HCT116 (cell line): Measurements from ENCODE around the gene RASGEF1B. TPM values are rescaled to one million over a fixed set of nuclear protein-coding genes. Genes with fewer than 3 reads are reported as not detected.
A peak's percentile ranks its signal among the peaks of the same experiment; 100 is the strongest.

Experiments
- ATAC-seq: fragments of 200-7000 bp; cut with Tn5 transposase; 2 replicates; pipeline ENCODE4 v1.9.1; 2020; ENCODE audit warnings: mild to moderate bottlenecking, moderate library complexity
- BruUV-seq: library from RNA; stranded (reverse); fragments of 400-500 nt; replicated peaks from 2 replicates; lab custom pipeline; 2021; lab: Mats Ljungman, UMichigan
- CTCF ChIA-PET: fragments of 300-600 bp; sonication (Branson Sonifier 250); formaldehyde crosslinking; loops from one replicate; lab custom pipeline; 2021; ENCODE audit warnings: antibody characterized with exemption; lab: Charles Lee
- POLR2A ChIA-PET: fragments of 300-600, 350-600 bp; sonication (Branson Sonifier 250); formaldehyde crosslinking; loops from one replicate; lab custom pipeline; 2021; ENCODE audit warnings: antibody characterized with exemption; lab: Charles Lee
- RAD21 ChIA-PET, 2 experiments: fragments of 300-600 bp; sonication (Branson Sonifier 250); formaldehyde crosslinking; loops; one replicate each; lab custom pipeline; 2023; ENCODE audit warnings: low total read pairs in 2 of 2; ENCODE audit not compliant: uncharacterized antibody in 2 of 2, unreplicated experiment in 2 of 2, low non-redundant PET in 1 of 2; lab: Charles Lee
- DNase-seq: peaks from one replicate; pipeline ENCODE4 v3.0.0-alpha.2; 2010; ENCODE audit warnings: low read depth, low spot score
- H2AFZ ChIP-seq: fragments of 200-600 bp; shearing (Covaris generic), sonication (generic); 2 replicates; pipeline ENCODE4 v1.6.1; 2017; ENCODE audit warnings: low read depth, mixed run types, mixed read lengths, antibody characterized with exemption, low read length; ENCODE audit not compliant: poor library complexity, severe bottlenecking
- H3K27ac ChIP-seq: 2 replicates; pipeline ENCODE4 v1.5.1; 2012; ENCODE audit warnings: low read depth, low read length
- H3K27me3 ChIP-seq: fragments of 200-600 bp; sonication (generic); 2 replicates; pipeline ENCODE4 v1.6.1; 2016; ENCODE audit warnings: mixed run types, low read length, mixed read lengths; ENCODE audit not compliant: insufficient read depth
- H3K36me3 ChIP-seq, 2 experiments: fragments of 200-500 bp in 1 of 2; fragments of 200-600 bp in 1 of 2; sonication (Bioruptor generic) in 1 of 2; sonication (generic) in 1 of 2; 2 replicates each; pipeline versions ENCODE4 v1.5.1 to v1.6.1; 2014 to 2016; ENCODE audit warnings: low read length in 2 of 2, inconsistent platforms in 1 of 2, mixed read lengths in 1 of 2, mixed run types in 1 of 2; ENCODE audit not compliant: insufficient read depth in 2 of 2, control insufficient read depth in 1 of 2
- H3K4me1 ChIP-seq, 2 experiments: fragments of 200-600 bp in 1 of 2; sonication (generic) in 1 of 2; 2 replicates each; pipeline versions ENCODE4 v1.5.1 to v1.6.1; 2012 to 2017; ENCODE audit warnings: low read length in 2 of 2, inconsistent platforms in 1 of 2, mild to moderate bottlenecking in 1 of 2, mixed read lengths in 1 of 2, mixed run types in 1 of 2, moderate library complexity in 1 of 2; ENCODE audit not compliant: insufficient read depth in 2 of 2, control insufficient read depth in 1 of 2
- H3K4me2 ChIP-seq: fragments of 200-600 bp; sonication (generic); 2 replicates; pipeline ENCODE4 v1.6.1; 2017; ENCODE audit warnings: mixed run types, low read length, mixed read lengths
- H3K4me3 ChIP-seq, 2 experiments: fragments of 200-600 bp in 1 of 2; sonication (generic) in 1 of 2; replicated peaks in 1 of 2; 2 replicates each; pipeline ENCODE4 v1.5.1; 2011 to 2016; ENCODE audit warnings: low read length in 2 of 2, control low read depth in 1 of 2, low read depth in 1 of 2, mild to moderate bottlenecking in 1 of 2, mixed read lengths in 1 of 2, mixed run types in 1 of 2
- H3K79me2 ChIP-seq: fragments of 200-600 bp; sonication (generic); 2 replicates; pipeline ENCODE4 v1.6.1; 2017; ENCODE audit warnings: mild to moderate bottlenecking, mixed run types, low read length, moderate library complexity, mixed read lengths; ENCODE audit not compliant: insufficient read depth
- H3K9ac ChIP-seq: fragments of 200-600 bp; sonication (generic); 2 replicates; pipeline ENCODE4 v1.6.1; 2016; ENCODE audit warnings: low read length, mixed read lengths
- H3K9me2 ChIP-seq: fragments of 200-600 bp; sonication (generic), shearing (Covaris generic); 2 replicates; pipeline ENCODE4 v1.6.1; 2017; ENCODE audit warnings: mixed run types, mild to moderate bottlenecking, moderate library complexity; ENCODE audit not compliant: insufficient read depth
- H3K9me3 ChIP-seq, 2 experiments: fragments of 200-500 bp in 1 of 2; fragments of 200-600 bp in 1 of 2; sonication (Bioruptor generic) in 1 of 2; sonication (generic) in 1 of 2; 2 replicates each; pipeline ENCODE4 v1.6.1; 2014 to 2017; ENCODE audit warnings: low read length in 2 of 2, mixed read lengths in 2 of 2, inconsistent platforms in 1 of 2, low read depth in 1 of 2, mild to moderate bottlenecking in 1 of 2, mixed run types in 1 of 2, moderate library complexity in 1 of 2; ENCODE audit not compliant: control insufficient read depth in 1 of 2, insufficient read depth in 1 of 2
- H4K20me1 ChIP-seq: fragments of 200-600 bp; sonication (generic), shearing (Covaris generic); 2 replicates; pipeline ENCODE4 v1.6.1; 2017; ENCODE audit warnings: mixed run types, mild to moderate bottlenecking, moderate library complexity; ENCODE audit not compliant: insufficient read depth
- ELF1 ChIP-seq: IDR thresholded peaks from 2 replicates; pipeline ENCODE4 v1.6.1; 2012; ENCODE audit warnings: low read depth, borderline replicate concordance
- EZH2 ChIP-seq: fragments of 200-600 bp; sonication (generic); IDR thresholded peaks from 2 replicates; pipeline ENCODE4 v1.6.1; 2017; ENCODE audit warnings: antibody characterized with exemption, mixed run types
- EZH2phosphoT487 ChIP-seq: fragments of 200-600 bp; IDR thresholded peaks from 2 replicates; pipeline ENCODE4 v1.6.1; 2018; ENCODE audit warnings: antibody characterized with exemption, borderline replicate concordance
- JUND ChIP-seq: IDR thresholded peaks from 2 replicates; pipeline ENCODE4 v1.6.1; 2012
- POLR2A ChIP-seq: IDR thresholded peaks from 2 replicates; pipeline ENCODE4 v1.7.0; 2011; ENCODE audit warnings: borderline replicate concordance; ENCODE audit not compliant: insufficient read depth, insufficient read length; ENCODE audit errors: extremely low read depth
- SP1 ChIP-seq: IDR thresholded peaks from 2 replicates; pipeline ENCODE4 v1.6.1; 2012; ENCODE audit warnings: low read depth
- TCF7L2 ChIP-seq: IDR thresholded peaks from 2 replicates; pipeline ENCODE4 v1.7.0; 2011; ENCODE audit warnings: borderline replicate concordance, inconsistent platforms; ENCODE audit not compliant: insufficient read depth, insufficient read length; ENCODE audit errors: extremely low read depth
- YY1 ChIP-seq: IDR thresholded peaks from 2 replicates; pipeline ENCODE4 v1.6.1; 2011; ENCODE audit warnings: low read length, low read depth, moderate library complexity, mild to moderate bottlenecking; ENCODE audit not compliant: insufficient replicate concordance; ENCODE audit errors: extremely low read depth
- ZFX ChIP-seq: fragments of 450-650 bp; IDR thresholded peaks from 2 replicates; pipeline ENCODE4 v1.6.1; 2017
- ZNF274 ChIP-seq: fragments of 200-500 bp; sonication (Bioruptor generic); IDR thresholded peaks from 2 replicates; pipeline ENCODE4 v1.6.1; 2014; ENCODE audit warnings: mild to moderate bottlenecking, low read depth, low read length, inconsistent platforms
- intact Hi-C: fragments of 100-400 bp; cut with micrococcal nuclease; formaldehyde crosslinking; loops from 2 replicates; pipeline ENCODE4 v1.10.0; 2022
- total RNA-seq: library from RNA; stranded (reverse); gene quantifications from one replicate; pipeline ENCODE4 v1.2.1, GENCODE V29; 2021; ENCODE audit not compliant: unreplicated experiment
- TF ChIP-seq, protein P1 (sequence below): IDR thresholded peaks from 2 replicates; pipeline ENCODE4 v1.6.1; 2012
- TF ChIP-seq, protein P2 (sequence below): IDR thresholded peaks from 2 replicates; pipeline ENCODE4 v1.6.1; 2012
- TF ChIP-seq, protein P3 (sequence below): IDR thresholded peaks from 2 replicates; pipeline ENCODE4 v1.6.1; 2012; ENCODE audit warnings: low read depth

The RASGEF1B gene
- total RNA-seq, 1 experiment from 2014 or later, result 0.25 TPM

DNA sequence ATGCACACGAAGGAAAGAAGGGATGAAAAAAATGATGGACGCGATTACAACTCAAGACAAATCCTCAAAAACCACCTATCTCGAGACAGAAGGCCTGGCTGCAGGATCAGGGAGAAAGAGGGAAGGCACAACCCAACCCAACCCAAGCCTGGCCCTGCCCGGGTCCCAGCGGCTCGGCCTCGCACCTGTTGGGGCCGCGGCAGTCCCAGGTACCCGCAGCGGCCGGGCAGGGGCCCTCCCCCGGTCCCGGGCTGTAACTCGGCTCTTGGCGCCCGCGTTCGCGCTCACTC lies 464 bp downstream of the RASGEF1B start:
- ATAC-seq, result no peak; the same call in 1 of the 2 replicates
- ChIA-PET POLR2A (no interaction called here), CTCF (interaction anchor here (1.0 kb wide), 1 partner anchor 373 kb away, joined by 6 read pairs; no protein-coding TSS in a partner anchor), RAD21 (no interaction called here)
- DNase-seq, result no peak
- no peak overlapping the region for H3K27ac ChIP-seq
- H2AFZ ChIP-seq, result peak overlapping the region; percentile 46
- no peaks in the 10 kb centered on the region for H3K36me3 ChIP-seq
- H3K4me1 ChIP-seq, result peaks cover 0 to 17% of the 10 kb centered on the region in 2 experiments; a peak in 2 of 4 replicates
- H3K4me2 ChIP-seq, result peak overlapping the region; percentile 86
- BruUV-seq, result no TSS peak
- peak overlapping the region; percentile 47 to 58 for H3K4me3 ChIP-seq
- peaks cover 33% of the 10 kb centered on the region for H3K27me3 ChIP-seq
- no peaks in the 10 kb centered on the region for H3K9me3 ChIP-seq
- no peaks in the 10 kb centered on the region for H3K9me2 ChIP-seq
- intact Hi-C loops, result no loop called here
- no peaks in the 10 kb centered on the region for H3K79me2 ChIP-seq
- TF ChIP-seq YY1 (no peak), POLR2A (no peak), ELF1 (no peak)
- TF ChIP-seq, protein P1, sequence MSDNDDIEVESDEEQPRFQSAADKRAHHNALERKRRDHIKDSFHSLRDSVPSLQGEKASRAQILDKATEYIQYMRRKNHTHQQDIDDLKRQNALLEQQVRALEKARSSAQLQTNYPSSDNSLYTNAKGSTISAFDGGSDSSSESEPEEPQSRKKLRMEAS, result no peak
- H3K9ac ChIP-seq, result no peak overlapping the region
- no peaks in the 10 kb centered on the region; the same call in 1 of the 2 replicates for H4K20me1 ChIP-seq

DNA sequence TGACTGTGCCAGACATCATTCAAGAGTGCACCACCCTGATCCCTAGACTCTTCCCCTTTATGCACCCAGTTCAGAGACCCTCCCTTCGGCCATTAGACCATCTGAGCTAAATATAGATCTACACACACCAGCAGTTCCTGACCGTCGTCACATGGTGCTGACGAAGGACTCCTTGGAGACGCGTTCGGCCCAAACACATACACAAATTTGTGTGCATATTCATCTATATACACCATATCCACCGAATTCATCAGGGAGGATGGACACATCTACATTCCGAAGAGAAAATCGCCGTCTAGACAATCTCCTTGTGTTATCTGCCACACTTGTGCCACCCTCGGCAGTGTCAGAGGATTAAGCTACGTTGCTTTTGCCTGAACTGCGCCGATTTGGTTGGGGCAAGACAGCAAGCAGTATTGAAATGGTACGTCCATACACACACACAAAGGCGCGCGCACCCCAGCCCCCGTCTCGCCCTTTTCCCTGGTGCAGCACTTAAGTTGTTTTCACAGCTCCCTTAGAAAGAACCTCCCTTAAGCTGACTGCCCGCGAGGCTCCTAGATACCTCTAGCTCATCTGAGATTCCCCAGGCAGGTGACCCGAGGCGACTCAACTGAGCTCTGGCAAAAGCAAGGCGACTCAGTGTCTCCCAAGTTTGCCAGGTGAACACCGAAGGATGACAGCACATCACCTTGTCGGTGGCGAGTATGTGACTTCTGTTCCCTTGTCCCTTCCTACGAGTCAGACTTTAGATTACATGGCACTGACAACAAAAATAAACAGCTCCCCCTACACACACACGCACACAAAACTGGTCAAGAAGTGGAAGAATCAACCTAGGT lies 1.0 kb downstream of the RASGEF1B start:
- intact Hi-C loops, result no loop called here
- no peaks in the 10 kb centered on the region for H3K9me3 ChIP-seq
- no peaks in the 10 kb centered on the region for H3K36me3 ChIP-seq
- no peak for ATAC-seq
- peak overlapping the region; percentile 86 for H3K4me2 ChIP-seq
- peaks cover 33% of the 10 kb centered on the region for H3K27me3 ChIP-seq
- ChIA-PET POLR2A (no interaction called here), RAD21 (interaction anchor here in 1 of 2 experiments (0.7 kb wide), 1 partner anchor 10 kb away, joined by 3 read pairs; no protein-coding TSS in a partner anchor), CTCF (interaction anchor here (1.4 to 2.3 kb wide), 2 partner anchors 374 to 798 kb away, joined by 4 to 10 read pairs; no protein-coding TSS in a partner anchor)
- H3K9ac ChIP-seq, result no peak overlapping the region
- H3K27ac ChIP-seq, result no peak overlapping the region
- H3K9me2 ChIP-seq, result no peaks in the 10 kb centered on the region
- H3K4me1 ChIP-seq, result peaks cover 0 to 17% of the 10 kb centered on the region in 2 experiments; a peak in 2 of 4 replicates
- peak overlapping the region; percentile 46 for H2AFZ ChIP-seq
- no TSS peak for BruUV-seq
- H3K79me2 ChIP-seq, result no peaks in the 10 kb centered on the region
- no peaks in the 10 kb centered on the region; the same call in 1 of the 2 replicates for H4K20me1 ChIP-seq
- no peak for DNase-seq
- peak overlapping the region; percentile 47 to 58; a peak in 3 of 4 replicates for H3K4me3 ChIP-seq
- TF ChIP-seq, protein P2, sequence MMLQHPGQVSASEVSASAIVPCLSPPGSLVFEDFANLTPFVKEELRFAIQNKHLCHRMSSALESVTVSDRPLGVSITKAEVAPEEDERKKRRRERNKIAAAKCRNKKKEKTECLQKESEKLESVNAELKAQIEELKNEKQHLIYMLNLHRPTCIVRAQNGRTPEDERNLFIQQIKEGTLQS, result no peak
- TF ChIP-seq EZH2phosphoT487 (no peak), JUND (no peak), EZH2 (no peak), SP1 (no peak), ZNF274 (no peak), ZFX (no peak), TCF7L2 (no peak)
- TF ChIP-seq, protein P3, sequence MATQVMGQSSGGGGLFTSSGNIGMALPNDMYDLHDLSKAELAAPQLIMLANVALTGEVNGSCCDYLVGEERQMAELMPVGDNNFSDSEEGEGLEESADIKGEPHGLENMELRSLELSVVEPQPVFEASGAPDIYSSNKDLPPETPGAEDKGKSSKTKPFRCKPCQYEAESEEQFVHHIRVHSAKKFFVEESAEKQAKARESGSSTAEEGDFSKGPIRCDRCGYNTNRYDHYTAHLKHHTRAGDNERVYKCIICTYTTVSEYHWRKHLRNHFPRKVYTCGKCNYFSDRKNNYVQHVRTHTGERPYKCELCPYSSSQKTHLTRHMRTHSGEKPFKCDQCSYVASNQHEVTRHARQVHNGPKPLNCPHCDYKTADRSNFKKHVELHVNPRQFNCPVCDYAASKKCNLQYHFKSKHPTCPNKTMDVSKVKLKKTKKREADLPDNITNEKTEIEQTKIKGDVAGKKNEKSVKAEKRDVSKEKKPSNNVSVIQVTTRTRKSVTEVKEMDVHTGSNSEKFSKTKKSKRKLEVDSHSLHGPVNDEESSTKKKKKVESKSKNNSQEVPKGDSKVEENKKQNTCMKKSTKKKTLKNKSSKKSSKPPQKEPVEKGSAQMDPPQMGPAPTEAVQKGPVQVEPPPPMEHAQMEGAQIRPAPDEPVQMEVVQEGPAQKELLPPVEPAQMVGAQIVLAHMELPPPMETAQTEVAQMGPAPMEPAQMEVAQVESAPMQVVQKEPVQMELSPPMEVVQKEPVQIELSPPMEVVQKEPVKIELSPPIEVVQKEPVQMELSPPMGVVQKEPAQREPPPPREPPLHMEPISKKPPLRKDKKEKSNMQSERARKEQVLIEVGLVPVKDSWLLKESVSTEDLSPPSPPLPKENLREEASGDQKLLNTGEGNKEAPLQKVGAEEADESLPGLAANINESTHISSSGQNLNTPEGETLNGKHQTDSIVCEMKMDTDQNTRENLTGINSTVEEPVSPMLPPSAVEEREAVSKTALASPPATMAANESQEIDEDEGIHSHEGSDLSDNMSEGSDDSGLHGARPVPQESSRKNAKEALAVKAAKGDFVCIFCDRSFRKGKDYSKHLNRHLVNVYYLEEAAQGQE, result no peak
